GM21529 (cell line): ENCODE data around the gene NOC4L.
"Not testable (repeated sequence)": the region's sequence is repeated elsewhere in the genome, so short reads cannot be mapped to it uniquely, and the experiment has no call there.

Experiments used
- ATAC-seq: cut with Tn5 transposase; IDR thresholded peaks from one replicate; pipeline ENCODE4 v1.9.1; 2021; ENCODE audit not compliant: unreplicated experiment

NOC4L gene

GRCh38 chr12:132141976-132142678 lies 2.1 kb upstream of the NOC4L start:
- ATAC-seq: no peak

- ATAC-seq: no peak
These were observed 1.4 kb upstream of the NOC4L start for GRCh38 chr12:132142679-132143335.

- ATAC-seq: peak; percentile 34
These were observed 753 bp upstream of the NOC4L start for GRCh38 chr12:132143336-132144071.

- peak; percentile 1 for ATAC-seq
These were observed 532 bp downstream of the NOC4L start for GRCh38 chr12:132144810-132145168.

- no peak for ATAC-seq
These were observed 1.1 kb downstream of the NOC4L start for GRCh38 chr12:132145334-132145733.

GRCh38 chr12:132146098-132146497 lies 1.8 kb downstream of the NOC4L start:
- ATAC-seq: no peak

- ATAC-seq: no peak
These were observed 2.6 kb downstream of the NOC4L start for GRCh38 chr12:132146772-132147422.

GRCh38 chr12:132147423-132148367 lies 3.4 kb downstream of the NOC4L start:
- no peak for ATAC-seq

GRCh38 chr12:132148368-132149045 lies 4.2 kb downstream of the NOC4L start:
- no peak for ATAC-seq

GRCh38 chr12:132149526-132149925 lies 5.3 kb downstream of the NOC4L start:
- ATAC-seq: not testable (repeated sequence)

GRCh38 chr12:132150780-132151144 lies 6.5 kb downstream of the NOC4L start:
- no peak for ATAC-seq

- no peak for ATAC-seq
These were observed 7.0 kb downstream of the NOC4L start for GRCh38 chr12:132151145-132151765.

- ATAC-seq: no peak
These were observed 7.6 kb downstream of the NOC4L start for GRCh38 chr12:132151766-132152410.

GRCh38 chr12:132152411-132152821 lies 8.2 kb downstream of the NOC4L start:
- ATAC-seq: no peak

- no peak for ATAC-seq
These were observed 8.7 kb downstream of the NOC4L start for GRCh38 chr12:132152953-132153352.

- ATAC-seq: peak; percentile 77
These were observed 9.5 kb downstream of the NOC4L start for GRCh38 chr12:132153501-132154340.

GRCh38 chr12:132154341-132154761 lies 10.1 kb downstream of the NOC4L start:
- no peak for ATAC-seq
